ENCODE data around the gene CD300LF. TPM values are rescaled to one million over a fixed set of nuclear protein-coding genes. Genes with fewer than 3 reads are reported as not detected.
A peak's percentile ranks its signal among the peaks of the same experiment; 100 is the strongest.

CD300LF gene
- total RNA-seq, 1 donor from 2014 or later = 0.19 TPM

DNA sequence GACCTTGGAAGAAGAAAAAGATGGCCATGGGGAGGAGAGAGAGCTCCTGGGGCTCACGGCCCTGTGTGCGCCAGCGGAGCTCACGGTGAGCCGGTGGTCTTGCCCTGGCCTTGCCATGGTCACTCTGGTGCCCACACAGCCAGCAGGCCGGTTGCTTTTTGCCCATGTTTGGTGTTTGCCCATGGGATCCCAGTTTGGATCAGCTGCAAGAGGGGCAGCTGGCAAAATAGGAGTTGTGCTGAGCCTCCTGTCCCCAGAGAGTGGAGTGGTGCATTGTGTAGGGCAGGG lies 37.3 kb upstream of the CD300LF start:
- Mint-ChIP-seq H3K27me3 (peaks cover 17% of the 10 kb centered on the region), H3K4me1 (ENCODE audit: unreplicated experiment) (peaks cover 22% of the 10 kb centered on the region), H3K27ac (peak overlapping the region; percentile 94), H3K4me3 (peak overlapping the region; percentile 98), H3K9me3 (no peaks in the 10 kb centered on the region), H3K36me3 (peaks cover 10% of the 10 kb centered on the region)
- DNase-seq (ENCODE audit: extremely low spot score, unreplicated experiment) = no peak
- TF ChIP-seq, protein P1, sequence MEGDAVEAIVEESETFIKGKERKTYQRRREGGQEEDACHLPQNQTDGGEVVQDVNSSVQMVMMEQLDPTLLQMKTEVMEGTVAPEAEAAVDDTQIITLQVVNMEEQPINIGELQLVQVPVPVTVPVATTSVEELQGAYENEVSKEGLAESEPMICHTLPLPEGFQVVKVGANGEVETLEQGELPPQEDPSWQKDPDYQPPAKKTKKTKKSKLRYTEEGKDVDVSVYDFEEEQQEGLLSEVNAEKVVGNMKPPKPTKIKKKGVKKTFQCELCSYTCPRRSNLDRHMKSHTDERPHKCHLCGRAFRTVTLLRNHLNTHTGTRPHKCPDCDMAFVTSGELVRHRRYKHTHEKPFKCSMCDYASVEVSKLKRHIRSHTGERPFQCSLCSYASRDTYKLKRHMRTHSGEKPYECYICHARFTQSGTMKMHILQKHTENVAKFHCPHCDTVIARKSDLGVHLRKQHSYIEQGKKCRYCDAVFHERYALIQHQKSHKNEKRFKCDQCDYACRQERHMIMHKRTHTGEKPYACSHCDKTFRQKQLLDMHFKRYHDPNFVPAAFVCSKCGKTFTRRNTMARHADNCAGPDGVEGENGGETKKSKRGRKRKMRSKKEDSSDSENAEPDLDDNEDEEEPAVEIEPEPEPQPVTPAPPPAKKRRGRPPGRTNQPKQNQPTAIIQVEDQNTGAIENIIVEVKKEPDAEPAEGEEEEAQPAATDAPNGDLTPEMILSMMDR (conservative IDR thresholded peaks at IDR 0.05) = no peak

DNA sequence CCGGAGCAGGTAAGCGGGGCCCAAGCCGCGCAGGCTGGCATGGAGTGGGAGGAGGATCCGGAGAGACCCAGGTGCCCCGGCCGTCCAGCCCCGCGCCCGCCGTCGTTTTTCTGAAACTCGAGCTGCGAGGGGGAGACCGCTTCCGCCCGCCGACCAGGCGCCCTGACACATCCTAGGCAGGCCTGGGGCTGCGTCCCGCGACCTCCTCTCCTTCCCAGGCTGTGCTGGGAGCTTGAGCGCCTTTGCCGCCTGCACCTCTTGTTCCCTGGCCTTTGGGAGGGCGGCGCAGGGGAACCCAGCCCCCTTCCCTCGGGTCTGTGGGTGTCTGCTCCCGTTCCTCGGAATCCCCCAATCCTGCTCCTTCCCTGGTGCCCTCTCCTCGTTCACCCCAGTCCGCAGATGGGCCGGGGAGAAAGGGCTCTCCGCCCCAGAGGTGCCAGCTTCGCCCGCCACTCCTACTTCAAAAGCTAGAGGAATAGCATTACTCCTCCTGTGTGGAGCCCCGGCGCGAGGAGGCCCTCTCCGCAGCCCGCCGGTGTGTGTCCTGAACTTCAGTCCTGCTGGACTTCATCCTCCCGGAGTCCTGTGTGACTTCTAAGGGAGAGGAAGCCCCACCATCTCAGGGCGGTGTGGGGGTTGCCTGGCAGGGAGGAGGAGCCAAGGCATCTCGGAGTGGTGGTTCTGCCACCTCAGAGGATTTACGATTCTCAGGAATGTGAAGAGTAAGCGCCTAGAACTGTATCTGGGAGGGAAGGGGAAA lies 36.7 kb upstream of the CD300LF start:
- DNase-seq (ENCODE audit: extremely low spot score, unreplicated experiment) = no peak
- H3K4me3 Mint-ChIP-seq = peak overlapping the region; percentile 98
- peaks cover 10% of the 10 kb centered on the region for H3K36me3 Mint-ChIP-seq
- H3K27ac Mint-ChIP-seq = peak overlapping the region; percentile 94
- peaks cover 17% of the 10 kb centered on the region for H3K27me3 Mint-ChIP-seq
- H3K4me1 Mint-ChIP-seq (ENCODE audit: unreplicated experiment) = peaks cover 22% of the 10 kb centered on the region
- no peaks in the 10 kb centered on the region for H3K9me3 Mint-ChIP-seq
- TF ChIP-seq, protein P1 (conservative IDR thresholded peaks at IDR 0.05) = peak; percentile 9

DNA sequence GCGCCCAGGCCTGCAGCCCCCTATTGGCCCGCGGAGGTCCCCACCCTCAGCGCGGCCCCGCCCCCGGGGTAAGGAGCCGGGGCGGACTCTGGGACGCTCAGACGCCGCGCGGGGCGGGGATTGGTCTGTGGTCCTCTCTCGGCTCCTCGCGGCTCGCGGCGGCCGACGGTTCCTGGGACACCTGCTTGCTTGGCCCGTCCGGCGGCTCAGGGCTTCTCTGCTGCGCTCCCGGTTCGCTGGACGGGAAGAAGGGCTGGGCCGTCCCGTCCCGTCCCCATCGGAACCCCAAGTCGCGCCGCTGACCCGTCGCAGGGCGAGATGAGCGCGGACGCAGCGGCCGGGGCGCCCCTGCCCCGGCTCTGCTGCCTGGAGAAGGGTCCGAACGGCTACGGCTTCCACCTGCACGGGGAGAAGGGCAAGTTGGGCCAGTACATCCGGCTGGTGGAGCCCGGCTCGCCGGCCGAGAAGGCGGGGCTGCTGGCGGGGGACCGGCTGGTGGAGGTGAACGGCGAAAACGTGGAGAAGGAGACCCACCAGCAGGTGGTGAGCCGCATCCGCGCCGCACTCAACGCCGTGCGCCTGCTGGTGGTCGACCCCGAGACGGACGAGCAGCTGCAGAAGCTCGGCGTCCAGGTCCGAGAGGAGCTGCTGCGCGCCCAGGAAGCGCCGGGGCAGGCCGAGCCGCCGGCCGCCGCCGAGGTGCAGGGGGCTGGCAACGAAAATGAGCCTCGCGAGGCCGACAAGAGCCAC lies 36.0 kb upstream of the CD300LF start, which contains the start of gene NHERF1:
Gene NHERF1 (plus strand): TSS at position 100 of the 750 bp plus-strand sequence. CDS start 219 bp downstream, at position 319.
- H3K27ac Mint-ChIP-seq = peak within 1 kb of the TSS; percentile 94
- peak; percentile 97 for DNase-seq (ENCODE audit: extremely low spot score, unreplicated experiment)
- TF ChIP-seq, protein P1 (conservative IDR thresholded peaks at IDR 0.05) = peak; percentile 56
- no peaks in the 10 kb centered on the region for H3K9me3 Mint-ChIP-seq
- peaks cover 22% of the 10 kb centered on the region for H3K4me1 Mint-ChIP-seq (ENCODE audit: unreplicated experiment)
- H3K36me3 Mint-ChIP-seq = peaks cover 10% of the 10 kb centered on the region
- peak within 1 kb of the TSS; percentile 98 for H3K4me3 Mint-ChIP-seq
- peaks cover 17% of the 10 kb centered on the region for H3K27me3 Mint-ChIP-seq

DNA sequence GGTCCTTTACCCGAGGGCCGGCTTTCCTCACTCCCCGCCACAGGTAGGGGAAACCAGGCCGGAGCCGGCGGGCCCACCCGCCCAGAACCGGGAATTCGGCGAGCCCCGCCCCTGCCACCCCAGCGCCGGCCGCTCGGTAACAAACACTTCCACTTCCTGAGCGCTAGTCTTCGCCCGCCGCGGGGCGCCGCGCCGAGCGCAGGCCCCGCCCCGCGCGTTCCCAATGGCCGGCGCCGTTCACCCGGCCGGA lies 35.5 kb upstream of the CD300LF start:
- H3K27ac Mint-ChIP-seq = no peak overlapping the region
- peaks cover 23% of the 10 kb centered on the region for H3K4me1 Mint-ChIP-seq (ENCODE audit: unreplicated experiment)
- no peaks in the 10 kb centered on the region for H3K9me3 Mint-ChIP-seq
- peaks cover 10% of the 10 kb centered on the region for H3K36me3 Mint-ChIP-seq
- TF ChIP-seq, protein P1 (conservative IDR thresholded peaks at IDR 0.05) = peak; percentile 22
- DNase-seq (ENCODE audit: extremely low spot score, unreplicated experiment) = no peak
- H3K4me3 Mint-ChIP-seq = peak overlapping the region; percentile 75
- peaks cover 20% of the 10 kb centered on the region for H3K27me3 Mint-ChIP-seq

DNA sequence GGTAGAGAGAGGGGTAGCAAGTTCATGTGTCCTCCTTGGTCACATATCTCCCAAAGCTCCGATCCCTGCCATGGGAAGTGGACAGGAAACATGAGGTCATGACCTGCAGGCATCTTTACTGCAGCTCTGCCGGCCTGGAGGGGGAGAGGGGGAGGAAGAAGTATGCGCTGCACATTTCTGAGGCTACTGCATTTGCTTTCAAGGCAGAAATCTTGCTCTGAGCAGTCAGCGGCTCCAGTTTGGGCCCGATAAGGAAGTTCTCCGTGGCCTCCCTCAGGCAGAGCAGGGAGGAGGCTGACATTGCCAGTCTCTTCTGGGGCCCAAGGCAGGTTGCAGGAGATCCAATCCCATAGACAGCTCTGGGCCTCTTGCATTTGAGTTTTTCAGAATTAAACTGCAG lies 34.2 kb upstream of the CD300LF start:
- TF ChIP-seq, protein P1 (conservative IDR thresholded peaks at IDR 0.05) = no peak
- peak overlapping the region; percentile 83 for H3K27ac Mint-ChIP-seq
- DNase-seq (ENCODE audit: extremely low spot score, unreplicated experiment) = no peak
- no peaks in the 10 kb centered on the region for H3K9me3 Mint-ChIP-seq
- H3K27me3 Mint-ChIP-seq = peaks cover 22% of the 10 kb centered on the region
- peaks cover 27% of the 10 kb centered on the region for H3K4me1 Mint-ChIP-seq (ENCODE audit: unreplicated experiment)
- peak overlapping the region; percentile 75 for H3K4me3 Mint-ChIP-seq
- H3K36me3 Mint-ChIP-seq = peaks cover 3% of the 10 kb centered on the region

Measured in type B pancreatic cell (in vitro differentiated cells).